Ishikawa (cell line): Measurements from ENCODE around the gene PCDH9.

Experiments used
- EP300 ChIP-seq: IDR thresholded peaks from 2 replicates; pipeline ENCODE4 v1.6.1; 2012; ENCODE audit warnings: borderline replicate concordance
- TAF1 ChIP-seq: IDR thresholded peaks from 2 replicates; pipeline ENCODE4 v1.6.1; 2012; ENCODE audit warnings: low read depth, mild to moderate bottlenecking

- TF ChIP-seq TAF1 (no peak), EP300 (no peak)
These were observed 915.2 kb downstream of the PCDH9 start for GRCh38 chr13:66314911-66315310.
